K562 (cell line): ENCODE measurements around the gene CPED1.

Source experiments
- CTCF ChIP-seq, 3 experiments: IDR thresholded peaks in 2 of 3; conservative IDR thresholded peaks in 1 of 3; 2 replicates each; pipeline ENCODE4 v1.5.1; 2011 to 2012; ENCODE audit warnings: low read length in 3 of 3, mild to moderate bottlenecking in 3 of 3, control low read depth in 2 of 3, improper control_type of control experiment in 1 of 3, inconsistent platforms in 1 of 3, low read depth in 1 of 3, mixed read lengths in 1 of 3, moderate library complexity in 1 of 3; ENCODE audit not compliant: insufficient read depth in 2 of 3
- EGR1 ChIP-seq: fragments of 450-650 bp; conservative IDR thresholded peaks from 2 replicates; pipeline ENCODE4 v1.6.1; 2017; ENCODE audit warnings: mild to moderate bottlenecking
- GATAD2A ChIP-seq: fragments of 450-650 bp; IDR thresholded peaks from 2 replicates; pipeline ENCODE4 v1.6.1; 2017
- RBBP5 ChIP-seq: fragments of 200-600 bp; sonication (generic); IDR thresholded peaks from 2 replicates; pipeline ENCODE4 v1.6.1; 2012; ENCODE audit warnings: borderline replicate concordance, mild to moderate bottlenecking, low read length, control low read depth, inconsistent platforms; ENCODE audit not compliant: insufficient read depth, poor library complexity, severe bottlenecking
- ZBTB33 ChIP-seq: sonication (generic); formaldehyde crosslinking; IDR thresholded peaks from 2 replicates; pipeline ENCODE4 v1.8.1; 2023; ENCODE audit warnings: mild to moderate bottlenecking, missing genetic modification reagents
- ZNF217 ChIP-seq: sonication (generic); formaldehyde crosslinking; IDR thresholded peaks from 2 replicates; pipeline ENCODE4 v1.8.0; 2022; ENCODE audit warnings: mild to moderate bottlenecking, missing genetic modification reagents
- TF ChIP-seq, protein P1 (sequence below): fragments of 250-450 bp; sonication (Bioruptor Pico); IDR thresholded peaks from 2 replicates; pipeline ENCODE4 v1.5.0; 2022; ENCODE audit warnings: mild to moderate bottlenecking
- TF ChIP-seq, protein P2 (sequence below): sonication (generic); formaldehyde crosslinking; IDR thresholded peaks from 2 replicates; pipeline ENCODE4 v1.9.0; 2022; ENCODE audit warnings: mild to moderate bottlenecking, missing genetic modification reagents

DNA sequence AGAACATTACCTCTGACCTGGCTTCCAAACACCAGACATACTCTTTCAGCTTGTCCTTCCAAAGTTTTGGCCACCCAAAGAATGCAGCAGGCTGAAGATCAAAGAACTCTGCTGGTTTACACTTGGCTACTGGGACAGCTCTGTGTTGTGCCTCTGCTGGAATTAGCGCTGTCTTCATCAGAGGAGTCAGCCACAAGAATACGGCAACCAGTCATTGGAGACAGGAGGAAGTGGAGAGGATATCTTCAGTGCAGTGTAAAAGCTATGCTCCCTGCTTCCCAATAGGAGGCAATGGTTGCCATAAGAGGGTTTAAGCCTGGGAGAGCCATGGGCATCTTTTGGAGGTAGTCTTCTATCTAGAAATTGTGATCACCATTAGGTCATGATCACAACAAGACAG lies 213.6 kb downstream of the CPED1 start:
- peak in 1 of 3 experiments; percentile 19; a peak in 2 of 6 replicates for TF ChIP-seq CTCF (IDR thresholded peaks at IDR 0.05 in 2 of 3, conservative IDR thresholded peaks at IDR 0.05 in 1 of 3; ENCODE audit: insufficient read depth in 2 of 3, low read depth in 1 of 3, low read length in 3 of 3)
- TF ChIP-seq GATAD2A = no peak
- TF ChIP-seq ZBTB33 (CRISPR knock-in tag) = no peak
- TF ChIP-seq, protein P1, sequence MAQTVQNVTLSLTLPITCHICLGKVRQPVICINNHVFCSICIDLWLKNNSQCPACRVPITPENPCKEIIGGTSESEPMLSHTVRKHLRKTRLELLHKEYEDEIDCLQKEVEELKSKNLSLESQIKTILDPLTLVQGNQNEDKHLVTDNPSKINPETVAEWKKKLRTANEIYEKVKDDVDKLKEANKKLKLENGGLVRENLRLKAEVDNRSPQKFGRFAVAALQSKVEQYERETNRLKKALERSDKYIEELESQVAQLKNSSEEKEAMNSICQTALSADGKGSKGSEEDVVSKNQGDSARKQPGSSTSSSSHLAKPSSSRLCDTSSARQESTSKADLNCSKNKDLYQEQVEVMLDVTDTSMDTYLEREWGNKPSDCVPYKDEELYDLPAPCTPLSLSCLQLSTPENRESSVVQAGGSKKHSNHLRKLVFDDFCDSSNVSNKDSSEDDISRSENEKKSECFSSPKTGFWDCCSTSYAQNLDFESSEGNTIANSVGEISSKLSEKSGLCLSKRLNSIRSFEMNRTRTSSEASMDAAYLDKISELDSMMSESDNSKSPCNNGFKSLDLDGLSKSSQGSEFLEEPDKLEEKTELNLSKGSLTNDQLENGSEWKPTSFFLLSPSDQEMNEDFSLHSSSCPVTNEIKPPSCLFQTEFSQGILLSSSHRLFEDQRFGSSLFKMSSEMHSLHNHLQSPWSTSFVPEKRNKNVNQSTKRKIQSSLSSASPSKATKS (CRISPR knock-in tag) = no peak
- TF ChIP-seq RBBP5 = no peak
- no peak for TF ChIP-seq ZNF217 (CRISPR knock-in tag)
- TF ChIP-seq, protein P2, sequence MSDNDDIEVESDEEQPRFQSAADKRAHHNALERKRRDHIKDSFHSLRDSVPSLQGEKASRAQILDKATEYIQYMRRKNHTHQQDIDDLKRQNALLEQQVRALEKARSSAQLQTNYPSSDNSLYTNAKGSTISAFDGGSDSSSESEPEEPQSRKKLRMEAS (CRISPR knock-in tag) = no peak
- TF ChIP-seq EGR1 = no peak
